ENCODE data around the gene TERB1. TPM values are rescaled to one million over a fixed set of nuclear protein-coding genes. Genes with fewer than 3 reads are reported as not detected.

TERB1 gene
- total and polyA plus RNA-seq, 2 of the 13 experiments (the other 11 are each of a cell fraction or from before 2014, with no cell fraction given): not detected

GRCh38 chr16:66844342-66845079, 43.1 kb upstream of the TERB1 start, which contains the start of gene CA7:
CA7 (plus strand) TSS chr16:66844414; CDS start chr16:66844488, 74 bp downstream.
- in situ Hi-C loops (cut with HindIII; ENCODE audit: extremely low pct_ligation_motif_present, low pct_unique_long_range_greater_than_20kb): no loop called here
- TF ChIP-seq ZNF530 (CRISPR knock-in tag; IDR thresholded peaks at IDR 0.05; ENCODE audit: low read depth): no peak
- TF ChIP-seq ZFP62 (CRISPR knock-in tag; IDR thresholded peaks at IDR 0.05): no peak
- peak; percentile 26; the same call in 1 of the 2 replicates for TF ChIP-seq ZFP91 (CRISPR knock-in tag; IDR thresholded peaks at IDR 0.05; ENCODE audit: borderline replicate concordance)
- no peak for TF ChIP-seq GPN1 (CRISPR knock-in tag; IDR thresholded peaks at IDR 0.05; ENCODE audit: borderline replicate concordance)
- TF ChIP-seq, protein P1, sequence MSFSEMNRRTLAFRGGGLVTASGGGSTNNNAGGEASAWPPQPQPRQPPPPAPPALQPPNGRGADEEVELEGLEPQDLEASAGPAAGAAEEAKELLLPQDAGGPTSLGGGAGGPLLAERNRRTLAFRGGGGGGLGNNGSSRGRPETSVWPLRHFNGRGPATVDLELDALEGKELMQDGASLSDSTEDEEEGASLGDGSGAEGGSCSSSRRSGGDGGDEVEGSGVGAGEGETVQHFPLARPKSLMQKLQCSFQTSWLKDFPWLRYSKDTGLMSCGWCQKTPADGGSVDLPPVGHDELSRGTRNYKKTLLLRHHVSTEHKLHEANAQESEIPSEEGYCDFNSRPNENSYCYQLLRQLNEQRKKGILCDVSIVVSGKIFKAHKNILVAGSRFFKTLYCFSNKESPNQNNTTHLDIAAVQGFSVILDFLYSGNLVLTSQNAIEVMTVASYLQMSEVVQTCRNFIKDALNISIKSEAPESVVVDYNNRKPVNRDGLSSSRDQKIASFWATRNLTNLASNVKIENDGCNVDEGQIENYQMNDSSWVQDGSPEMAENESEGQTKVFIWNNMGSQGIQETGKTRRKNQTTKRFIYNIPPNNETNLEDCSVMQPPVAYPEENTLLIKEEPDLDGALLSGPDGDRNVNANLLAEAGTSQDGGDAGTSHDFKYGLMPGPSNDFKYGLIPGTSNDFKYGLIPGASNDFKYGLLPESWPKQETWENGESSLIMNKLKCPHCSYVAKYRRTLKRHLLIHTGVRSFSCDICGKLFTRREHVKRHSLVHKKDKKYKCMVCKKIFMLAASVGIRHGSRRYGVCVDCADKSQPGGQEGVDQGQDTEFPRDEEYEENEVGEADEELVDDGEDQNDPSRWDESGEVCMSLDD (CRISPR knock-in tag; IDR thresholded peaks at IDR 0.05; ENCODE audit: borderline replicate concordance): peak; percentile 65; the same call in 1 of the 2 replicates
- TF ChIP-seq POLR2AphosphoS2 (IDR thresholded peaks at IDR 0.05; ENCODE audit: low read depth, low read length): no peak
- TF ChIP-seq NBN (conservative IDR thresholded peaks at IDR 0.05): no peak
- TF ChIP-seq ZNF282 (IDR thresholded peaks at IDR 0.05; ENCODE audit: partially characterized antibody): no peak
- no peak for TF ChIP-seq NCOA2 (CRISPR knock-in tag; IDR thresholded peaks at IDR 0.05)
- TF ChIP-seq ZNF205 (CRISPR knock-in tag; IDR thresholded peaks at IDR 0.05): peak; percentile 51; the same call in 1 of the 2 replicates
- TF ChIP-seq HNRNPUL1 (IDR thresholded peaks at IDR 0.05; ENCODE audit: low read depth, low read length): no peak
- TF ChIP-seq TEAD2 (CRISPR knock-in tag; IDR thresholded peaks at IDR 0.05): no peak
- TF ChIP-seq TOE1 (CRISPR knock-in tag; IDR thresholded peaks at IDR 0.05): no peak
- no peak for TF ChIP-seq NONO (IDR thresholded peaks at IDR 0.05)
- TF ChIP-seq NONO (CRISPR knock-in tag; conservative IDR thresholded peaks at IDR 0.05): peak; percentile 64; the same call in 1 of the 2 replicates
- no peak for TF ChIP-seq MEIS1 (CRISPR knock-in tag; IDR thresholded peaks at IDR 0.05; ENCODE audit: borderline replicate concordance)
- TF ChIP-seq MYNN (CRISPR knock-in tag; IDR thresholded peaks at IDR 0.05; ENCODE audit: low read depth): no peak
- TF ChIP-seq PTBP1 (IDR thresholded peaks at IDR 0.05; ENCODE audit: low read depth, low read length, poor library complexity, severe bottlenecking): no peak
- TF ChIP-seq SNAPC2 (CRISPR knock-in tag; IDR thresholded peaks at IDR 0.05): no peak
- TF ChIP-seq ZKSCAN5 (CRISPR knock-in tag; IDR thresholded peaks at IDR 0.05): no peak
- TF ChIP-seq ZNF776 (CRISPR knock-in tag; IDR thresholded peaks at IDR 0.05): 0 out of 2 replicates have a peak, but pooled peaks have one; percentile 33
- no peak for TF ChIP-seq THAP11 (CRISPR knock-in tag; IDR thresholded peaks at IDR 0.05)
- no peak for TF ChIP-seq MAFG (CRISPR knock-in tag; IDR thresholded peaks at IDR 0.05)

More at GRCh38 chr16:66844342-66845079, 43.1 kb upstream of the TERB1 start, which contains the start of gene CA7:
- Histone ChIP-seq H3K4me2 (ENCODE audit: low read depth, low read length) (peak within 1 kb of the TSS; percentile 84), H3K27ac (ENCODE audit: extremely low read length, insufficient read depth, low read length) (no peak within 1 kb of the TSS), H2AFZ (ENCODE audit: low read length) (no peak within 1 kb of the TSS), H3K36me3 (replicated peaks in 1 of 2; ENCODE audit: control insufficient read depth in 1 of 2, insufficient read depth in 2 of 2, low read length in 2 of 2) (no peaks in the 10 kb centered on the region), H3K9ac (ENCODE audit: insufficient read depth, low read depth, low read length) (no peak within 1 kb of the TSS), H3K9me3 (ENCODE audit: low read length) (no peaks in the 10 kb centered on the region), H3K4me3 (replicated peaks in 1 of 3; ENCODE audit: insufficient read depth in 1 of 3, low read depth in 2 of 3, low read length in 3 of 3) (peak within 1 kb of the TSS; percentile 47 to 74 (median 48); a peak in 5 of 6 replicates), H4K20me1 (ENCODE audit: insufficient read depth, low read length) (no peaks in the 10 kb centered on the region), H3K79me2 (ENCODE audit: insufficient read depth, low read length) (no peaks in the 10 kb centered on the region), H3K4me1 (ENCODE audit: insufficient read depth, low read length) (peaks cover 15% of the 10 kb centered on the region; the same call in 1 of the 2 replicates), H3K27me3 (ENCODE audit: control insufficient read depth in 1 of 2, insufficient read depth in 2 of 2, low read length in 2 of 2) (peaks cover 7 to 74% of the 10 kb centered on the region in 2 experiments; a peak in 4 of 5 replicates)
- CTCF ChIA-PET (ENCODE audit: low intra/inter-chr PET ratio, low total read pairs): no interaction called here
- POLR2A ChIA-PET: interaction anchor here (1.4 to 1.7 kb wide), 2 partner anchors 14 to 21 kb away, joined by 3 to 7 read pairs; partner anchors contain the start of gene NAE1
- WGBS (ENCODE audit: low lambda C conversion rate): 3% methylated on average over 22 of the region's 79 CpGs
- no peak for DNase-seq (ENCODE audit: low spot score)
- peak; percentile 70 for ATAC-seq
- intact Hi-C loops (cut with micrococcal nuclease; ENCODE audit: unreplicated experiment): loop anchor here (10.0 kb wide), 1 partner anchor 90 kb away; the partner anchor contains the start of gene DYNC1LI2
- no peak for FAIRE-seq
- no TSS peak for BruUV-seq (replicated peaks)
